ENCODE measurements around the gene AP3S2. TPM values are rescaled to one million over a fixed set of nuclear protein-coding genes. Genes with fewer than 3 reads are reported as not detected.

Gene AP3S2
- total and polyA plus RNA-seq, 2 of the 8 experiments (the other 6 are each of a cell fraction or from before 2014, with no cell fraction given) = 19.2 to 45.4 TPM

DNA sequence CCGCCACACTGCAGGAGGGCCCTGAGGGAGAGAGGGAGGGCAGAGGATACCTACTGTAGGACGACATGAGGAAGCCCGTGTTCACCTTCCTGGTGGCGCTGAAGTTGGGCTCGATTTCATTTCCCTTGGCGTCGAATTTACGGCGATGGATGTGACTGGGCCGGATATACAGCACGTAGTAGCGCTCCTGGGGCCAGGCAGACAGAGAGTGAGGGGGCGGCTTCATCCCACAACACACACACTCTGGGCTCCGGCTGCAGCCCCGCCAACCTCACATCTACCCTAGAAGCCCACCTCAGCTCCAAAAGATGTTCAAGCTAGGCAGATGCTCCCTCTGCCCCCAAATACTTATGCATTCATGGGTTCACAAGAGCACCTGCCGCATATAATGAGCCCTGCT is 14.4 kb upstream of the AP3S2 start:
- H3K23me2 ChIP-seq (ENCODE audit: low read depth, low read length) = peaks cover 11% of the 10 kb centered on the region; the same call in 1 of the 2 replicates
- DNase-seq (ENCODE audit: low read depth in 1 of 2, low spot score in 2 of 2) (no peak), FAIRE-seq (no peak)
- H2BK20ac ChIP-seq (ENCODE audit: low read length) = no peak overlapping the region
- peaks cover 2 to 5% (median 2%) of the 10 kb centered on the region in 4 experiments; a peak in 6 of 7 replicates for H3K4me1 ChIP-seq (replicated peaks in 1 of 4; ENCODE audit: control insufficient read depth in 3 of 4, insufficient read depth in 4 of 4, low read length in 3 of 4)
- H3K36me3 ChIP-seq (ENCODE audit: control insufficient read depth in 2 of 4, insufficient read depth in 4 of 4, low read length in 3 of 4) = no peaks in the 10 kb centered on the region
- no peak overlapping the region for H2AFZ ChIP-seq (ENCODE audit: low read length)
- 0 out of 2 replicates have a peak overlapping the region, but pooled peaks have one; percentile 49 for H2BK5ac ChIP-seq (ENCODE audit: low read depth, low read length)
- H4K91ac ChIP-seq (replicated peaks; ENCODE audit: insufficient read length, low read length) = peak overlapping the region; percentile 81
- 0 out of 2 replicates have a peak overlapping the region, but pooled peaks have one; percentile 12 for H2BK12ac ChIP-seq (ENCODE audit: low read depth, low read length)
- no peak overlapping the region for H2BK120ac ChIP-seq (replicated peaks; ENCODE audit: low read depth, low read length)
- H2AK5ac ChIP-seq (ENCODE audit: low read depth, low read length) = 0 out of 2 replicates have a peak overlapping the region, but pooled peaks have one; percentile 28
- H3K18ac ChIP-seq (ENCODE audit: extremely low read depth, low read length) = no peak overlapping the region
- H2BK15ac ChIP-seq (ENCODE audit: low read length) = no peak overlapping the region
- no peak overlapping the region for H3K14ac ChIP-seq (ENCODE audit: insufficient read length)
- H3K9ac ChIP-seq (replicated peaks in 1 of 4; ENCODE audit: extremely low read depth in 1 of 4, low read depth in 3 of 4, low read length in 3 of 4) = no peak overlapping the region
- H3K23ac ChIP-seq (ENCODE audit: insufficient read length) = no peak overlapping the region
- no peak overlapping the region for H3K4me2 ChIP-seq (ENCODE audit: insufficient read depth in 1 of 2, low read depth in 2 of 2, low read length in 2 of 2)
- H4K20me1 ChIP-seq (replicated peaks in 1 of 2; ENCODE audit: control insufficient read depth in 1 of 2, insufficient read depth in 2 of 2, low read length in 2 of 2) = no peaks in the 10 kb centered on the region
- ChIA-PET CTCF (ENCODE audit: partially characterized antibody) (no interaction called here), POLR2A (ENCODE audit: partially characterized antibody) (interaction anchor here (0.6 kb wide), 1 partner anchor 185 kb away, joined by 3 read pairs; no protein-coding TSS in a partner anchor)
- H3K56ac ChIP-seq (replicated peaks; ENCODE audit: insufficient read length, low read depth, low read length) = no peak overlapping the region
- TF ChIP-seq SIN3A (conservative IDR thresholded peaks at IDR 0.05 in 1 of 2, IDR thresholded peaks at IDR 0.05 in 1 of 2; ENCODE audit: low read depth in 1 of 2, low read length in 2 of 2) (no peak), CBX5 (IDR thresholded peaks at IDR 0.05; ENCODE audit: low read depth, low read length) (no peak), CHD2 (IDR thresholded peaks at IDR 0.05; ENCODE audit: low read length) (no peak), SAP30 (IDR thresholded peaks at IDR 0.05; ENCODE audit: insufficient read depth, insufficient replicate concordance, low read length) (no peak), RNF2 (IDR thresholded peaks at IDR 0.05; ENCODE audit: borderline replicate concordance, low read depth, low read length, missing control alignments, poor library complexity, severe bottlenecking) (no peak), YY1 (IDR thresholded peaks at IDR 0.05; ENCODE audit: low read depth, low read length) (no peak), POLR2A (IDR thresholded peaks at IDR 0.05; ENCODE audit: control extremely low read depth in 1 of 2, low read depth in 2 of 2, low read length in 2 of 2) (no peak), SP4 (IDR thresholded peaks at IDR 0.05; ENCODE audit: low read length) (no peak), FOSL1 (IDR thresholded peaks at IDR 0.05; ENCODE audit: insufficient read depth, low read depth, low read length) (no peak)
- no peak overlapping the region for H3K27ac ChIP-seq (ENCODE audit: low read depth, low read length)
- no peak overlapping the region for H3K4me3 ChIP-seq (ENCODE audit: extremely low read depth in 1 of 4, insufficient read depth in 2 of 4, low read depth in 3 of 4, low read length in 4 of 4)
- no peaks in the 10 kb centered on the region for H3K79me2 ChIP-seq (ENCODE audit: control insufficient read depth in 1 of 2, insufficient read depth in 2 of 2, low read length in 2 of 2)
- no peak overlapping the region for H3K4ac ChIP-seq (replicated peaks; ENCODE audit: insufficient read length, low read depth, low read length)
- H3K79me1 ChIP-seq (ENCODE audit: low read depth, low read length) = no peaks in the 10 kb centered on the region
- H3K27me3 ChIP-seq (replicated peaks in 1 of 4; ENCODE audit: control insufficient read depth in 3 of 4, extremely low read depth in 1 of 4, insufficient read depth in 3 of 4, low read length in 3 of 4) = 0 out of 7 replicates have a peak, but pooled peaks cover 0 to 4% (median 2%) of the 10 kb centered on the region in 4 experiments
- 84% methylated on average over 16 of the region's 16 CpGs; no CpG with 5 or more reads in 1 of the 2 experiments for WGBS, 2 experiments (ENCODE audit: extremely low coverage in 1 of 2, insufficient coverage in 1 of 2, insufficient read length in 1 of 2, insufficient replicate concordance in 2 of 2, low coverage in 1 of 2, low lambda C conversion rate in 2 of 2, missing lambda C conversion rate in 1 of 2)
- no peaks in the 10 kb centered on the region for H3K9me3 ChIP-seq (ENCODE audit: insufficient read depth in 2 of 2, low read depth in 1 of 2, low read length in 1 of 2)
- no peak overlapping the region for H4K8ac ChIP-seq (ENCODE audit: extremely low read depth, insufficient read depth, low read length)
- no peak overlapping the region for H4K5ac ChIP-seq (ENCODE audit: insufficient read length, low read depth, low read length)
